Osteocyte (in vitro differentiated cells): ENCODE measurements around the gene POLR3E. TPM values are rescaled to one million over a fixed set of nuclear protein-coding genes. Genes with fewer than 3 reads are reported as not detected.
A peak's percentile ranks its signal among the peaks of the same experiment; 100 is the strongest.

Source experiments
- DNase-seq: peaks from one replicate; pipeline ENCODE4 v3.0.0; 2021; ENCODE audit warnings: mixed read lengths; ENCODE audit not compliant: unreplicated experiment; ENCODE audit errors: extremely low spot score
- H3K27ac Mint-ChIP-seq: one replicate; pipeline ENCODE4 v1.8.0; 2021; ENCODE audit warnings: mild to moderate bottlenecking, mixed read lengths; ENCODE audit not compliant: unreplicated experiment
- H3K27me3 Mint-ChIP-seq: one replicate; pipeline ENCODE4 v1.8.0; 2021; ENCODE audit warnings: mixed read lengths; ENCODE audit not compliant: unreplicated experiment
- H3K36me3 Mint-ChIP-seq: one replicate; pipeline ENCODE4 v1.8.0; 2021; ENCODE audit warnings: mixed read lengths; ENCODE audit not compliant: unreplicated experiment
- H3K4me1 Mint-ChIP-seq: one replicate; pipeline ENCODE4 v1.8.0; 2021; ENCODE audit warnings: mixed read lengths; ENCODE audit not compliant: unreplicated experiment
- H3K4me3 Mint-ChIP-seq: one replicate; pipeline ENCODE4 v1.8.0; 2021; ENCODE audit warnings: mild to moderate bottlenecking, moderate library complexity, mixed read lengths; ENCODE audit not compliant: unreplicated experiment
- H3K9me3 Mint-ChIP-seq: one replicate; pipeline ENCODE4 v1.8.0; 2021; ENCODE audit warnings: mixed read lengths; ENCODE audit not compliant: unreplicated experiment
- CTCF ChIP-seq: fragments of 200-600 bp; sonication (generic); IDR thresholded peaks from 2 replicates; pipeline ENCODE4 v1.5.0; 2021; ENCODE audit warnings: antibody characterized with exemption, mild to moderate bottlenecking, moderate library complexity
- total RNA-seq: library from RNA; stranded (reverse); gene quantifications from 2 replicates; pipeline ENCODE4 v1.2.1, GENCODE V29; 2021

Gene POLR3E
- total RNA-seq, 1 donor from 2014 or later = 34.4 TPM

GRCh38 chr16:22370038-22370820, 73.0 kb downstream of the POLR3E start:
- peak overlapping the region; percentile 19 for H3K27ac Mint-ChIP-seq
- H3K4me1 Mint-ChIP-seq = peaks cover 73% of the 10 kb centered on the region
- TF ChIP-seq CTCF = no peak
- peaks cover 3% of the 10 kb centered on the region for H3K9me3 Mint-ChIP-seq
- no peaks in the 10 kb centered on the region for H3K27me3 Mint-ChIP-seq
- DNase-seq = no peak
- no peak overlapping the region for H3K4me3 Mint-ChIP-seq
- H3K36me3 Mint-ChIP-seq = peaks cover 7% of the 10 kb centered on the region

GRCh38 chr16:22372882-22373661, 75.9 kb downstream of the POLR3E start:
- Mint-ChIP-seq H3K9me3 (no peaks in the 10 kb centered on the region), H3K36me3 (no peaks in the 10 kb centered on the region), H3K27me3 (no peaks in the 10 kb centered on the region), H3K27ac (peak overlapping the region; percentile 86), H3K4me1 (peaks cover 59% of the 10 kb centered on the region), H3K4me3 (peak overlapping the region; percentile 93)
- DNase-seq = no peak
- no peak for TF ChIP-seq CTCF

GRCh38 chr16:22373662-22374310, 76.6 kb downstream of the POLR3E start:
- Mint-ChIP-seq H3K4me1 (peaks cover 54% of the 10 kb centered on the region), H3K9me3 (no peaks in the 10 kb centered on the region), H3K36me3 (no peaks in the 10 kb centered on the region), H3K27me3 (no peaks in the 10 kb centered on the region), H3K27ac (peak overlapping the region; percentile 86), H3K4me3 (peak overlapping the region; percentile 93)
- DNase-seq = peak; percentile 86
- TF ChIP-seq CTCF = no peak

- peak; percentile 99 for DNase-seq
- peak within 1 kb of the TSS; percentile 93 for H3K4me3 Mint-ChIP-seq
These were observed 77.3 kb downstream of the POLR3E start, which contains the start of gene CDR2 for GRCh38 chr16:22374311-22375116. Gene CDR2 (minus strand): TSS chr16:22374619. CDS start chr16:22374309, 310 bp downstream.

More at GRCh38 chr16:22374311-22375116, 77.3 kb downstream of the POLR3E start, which contains the start of gene CDR2:
- no peaks in the 10 kb centered on the region for H3K36me3 Mint-ChIP-seq
- no peaks in the 10 kb centered on the region for H3K9me3 Mint-ChIP-seq
- no peaks in the 10 kb centered on the region for H3K27me3 Mint-ChIP-seq
- TF ChIP-seq CTCF = no peak
- peak within 1 kb of the TSS; percentile 86 for H3K27ac Mint-ChIP-seq
- H3K4me1 Mint-ChIP-seq = peaks cover 47% of the 10 kb centered on the region
